Measurements from ENCODE around the gene SYNDIG1.
A peak's percentile ranks its signal among the peaks of the same experiment; 100 is the strongest.

Gene SYNDIG1

GRCh38 chr20:24696396-24696795 lies 227.0 kb downstream of the SYNDIG1 start:
- DNase-seq (ENCODE audit: low read depth): no peak
- H3K4me3 ChIP-seq (ENCODE audit: low read length): no peak overlapping the region
- no peak for TF ChIP-seq CTCF (IDR thresholded peaks at IDR 0.05; ENCODE audit: insufficient read depth, low read depth, low read length, missing control alignments)

- H3K4me3 ChIP-seq (ENCODE audit: low read length): no peak overlapping the region
- no peak for TF ChIP-seq CTCF (IDR thresholded peaks at IDR 0.05; ENCODE audit: insufficient read depth, low read depth, low read length, missing control alignments)
- no peak for DNase-seq (ENCODE audit: low read depth)
Measured at GRCh38 chr20:24697411-24697810, 228.0 kb downstream of the SYNDIG1 start.

GRCh38 chr20:24698189-24698588 lies 228.8 kb downstream of the SYNDIG1 start:
- TF ChIP-seq CTCF (IDR thresholded peaks at IDR 0.05; ENCODE audit: insufficient read depth, low read depth, low read length, missing control alignments): no peak
- no peak overlapping the region for H3K4me3 ChIP-seq (ENCODE audit: low read length)
- no peak for DNase-seq (ENCODE audit: low read depth)

GRCh38 chr20:24698706-24699206 lies 229.3 kb downstream of the SYNDIG1 start:
- no peak for TF ChIP-seq CTCF (IDR thresholded peaks at IDR 0.05; ENCODE audit: insufficient read depth, low read depth, low read length, missing control alignments)
- peak; percentile 72 for DNase-seq (ENCODE audit: low read depth)
- no peak overlapping the region for H3K4me3 ChIP-seq (ENCODE audit: low read length)

GRCh38 chr20:24699321-24700165 lies 230.1 kb downstream of the SYNDIG1 start:
- no peak for TF ChIP-seq CTCF (IDR thresholded peaks at IDR 0.05; ENCODE audit: insufficient read depth, low read depth, low read length, missing control alignments)
- no peak overlapping the region for H3K4me3 ChIP-seq (ENCODE audit: low read length)
- DNase-seq (ENCODE audit: low read depth): no peak

- H3K4me3 ChIP-seq (ENCODE audit: low read length): no peak overlapping the region
- no peak for DNase-seq (ENCODE audit: low read depth)
- TF ChIP-seq CTCF (IDR thresholded peaks at IDR 0.05; ENCODE audit: insufficient read depth, low read depth, low read length, missing control alignments): no peak
Measured at GRCh38 chr20:24700166-24700860, 230.9 kb downstream of the SYNDIG1 start.

Data from epithelial cell of esophagus (primary cell).